NCI-H774 (cell line): ENCODE data around the gene SSH3.

ENCODE experiments used
- DNase-seq: peaks from one replicate; lab custom pipeline; 2025; lab: John Stamatoyannopoulos, UW

Gene SSH3

GRCh38 chr11:67293090-67293489, 10.2 kb upstream of the SSH3 start:
- DNase-seq: no peak

DNA sequence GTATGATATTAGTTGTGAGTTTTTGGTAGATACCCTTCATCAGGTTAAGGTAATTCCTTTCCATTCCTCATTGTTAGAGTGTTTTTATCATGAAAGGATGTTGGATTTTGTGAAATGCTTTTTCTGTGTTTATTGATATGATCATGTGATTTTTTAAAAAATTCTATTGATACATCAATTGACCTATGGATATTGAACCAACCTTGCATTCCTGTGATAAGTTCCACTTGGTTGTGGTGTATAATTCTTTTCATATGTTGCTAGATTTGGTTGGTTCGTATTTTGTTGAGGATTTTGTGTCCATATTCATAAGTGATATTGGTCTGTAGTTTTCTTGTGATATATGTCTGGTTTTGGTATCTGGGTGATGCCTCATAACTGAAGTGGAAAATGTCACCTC, 7.5 kb upstream of the SSH3 start:
- no peak for DNase-seq

GRCh38 chr11:67298786-67299185, 4.5 kb upstream of the SSH3 start:
- DNase-seq: no peak

DNA sequence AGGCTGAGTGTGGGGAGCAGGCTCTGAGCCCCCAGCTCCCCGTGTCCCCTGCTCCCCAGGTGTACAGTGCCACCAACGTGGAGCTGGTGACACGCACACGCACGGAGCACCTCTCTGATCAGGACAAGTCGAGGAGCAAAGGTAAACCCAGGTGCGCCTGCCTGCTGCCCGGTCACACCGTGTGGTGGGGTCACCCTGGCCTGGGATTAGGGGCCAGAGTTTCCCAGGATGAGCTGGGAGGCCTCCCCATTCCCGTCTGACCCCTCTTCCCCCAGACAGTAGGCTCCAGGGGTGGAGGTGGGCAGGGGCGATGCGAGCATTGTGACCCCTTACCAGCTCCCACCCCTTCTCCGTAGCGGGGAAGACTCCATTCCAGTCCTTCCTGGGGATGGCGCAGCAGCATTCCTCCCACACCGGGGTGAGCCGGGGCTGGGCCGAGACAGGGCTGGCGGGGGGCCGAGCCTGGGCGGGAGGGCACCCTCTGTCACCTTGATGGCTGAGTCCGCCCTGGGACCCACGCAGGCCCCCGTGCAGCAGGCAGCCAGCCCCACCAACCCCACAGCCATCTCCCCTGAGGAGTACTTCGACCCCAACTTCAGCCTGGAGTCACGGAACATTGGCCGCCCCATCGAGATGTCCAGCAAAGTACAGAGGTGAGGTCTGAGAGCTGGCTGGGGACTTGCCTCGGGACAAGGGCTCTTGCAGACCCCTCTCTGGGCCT, 3.7 kb upstream of the SSH3 start:
- DNase-seq: no peak

DNA sequence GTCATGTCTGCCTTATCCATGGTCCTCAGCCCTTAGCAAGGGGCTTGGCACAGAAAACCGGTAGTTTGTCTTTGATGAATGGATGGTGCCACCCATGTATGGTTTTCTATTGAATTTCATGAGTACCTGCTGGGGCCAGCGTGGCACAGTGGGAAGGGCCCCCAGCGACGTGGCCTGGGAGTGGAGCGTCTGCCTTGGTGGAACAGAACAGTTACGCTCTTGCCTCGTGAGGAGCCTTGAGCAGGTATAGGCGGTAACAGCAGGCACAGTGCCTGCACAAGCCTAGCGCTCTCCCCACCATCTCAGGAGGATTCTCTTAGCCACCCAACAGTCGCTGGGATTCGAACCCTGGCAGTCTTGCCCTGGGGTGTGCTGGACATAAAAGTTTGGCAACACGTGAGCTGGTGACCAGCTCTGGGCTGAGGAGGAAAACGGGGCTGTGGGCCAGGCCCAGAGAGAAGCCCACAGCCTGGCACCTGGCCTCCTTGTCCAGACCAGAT, 3.0 kb upstream of the SSH3 start:
- DNase-seq: no peak

DNA sequence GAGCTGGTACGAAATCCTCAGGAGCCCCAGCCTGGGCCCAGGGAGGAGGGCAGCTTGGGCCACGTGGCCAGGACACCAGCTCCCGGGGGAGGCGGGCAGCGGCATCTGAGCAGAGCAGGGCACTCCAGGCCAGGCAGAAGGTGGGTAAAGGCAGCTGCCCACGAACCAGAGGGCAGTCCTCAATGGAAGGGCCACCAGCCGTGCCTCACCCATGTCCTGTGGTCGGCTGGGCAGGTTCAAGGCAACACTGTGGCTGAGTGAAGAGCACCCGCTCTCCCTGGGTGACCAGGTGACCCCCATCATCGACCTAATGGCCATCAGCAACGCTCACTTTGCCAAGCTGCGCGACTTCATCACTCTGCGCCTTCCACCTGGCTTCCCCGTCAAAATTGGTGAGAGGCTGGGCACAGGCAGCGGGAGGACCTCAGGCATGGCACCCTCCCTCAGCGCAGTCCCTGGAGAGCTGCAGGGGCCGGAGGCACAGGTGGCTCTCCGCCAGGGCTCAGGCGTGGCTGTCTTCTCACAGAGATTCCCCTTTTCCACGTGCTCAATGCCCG, 2.5 kb upstream of the SSH3 start:
- no peak for DNase-seq

DNA sequence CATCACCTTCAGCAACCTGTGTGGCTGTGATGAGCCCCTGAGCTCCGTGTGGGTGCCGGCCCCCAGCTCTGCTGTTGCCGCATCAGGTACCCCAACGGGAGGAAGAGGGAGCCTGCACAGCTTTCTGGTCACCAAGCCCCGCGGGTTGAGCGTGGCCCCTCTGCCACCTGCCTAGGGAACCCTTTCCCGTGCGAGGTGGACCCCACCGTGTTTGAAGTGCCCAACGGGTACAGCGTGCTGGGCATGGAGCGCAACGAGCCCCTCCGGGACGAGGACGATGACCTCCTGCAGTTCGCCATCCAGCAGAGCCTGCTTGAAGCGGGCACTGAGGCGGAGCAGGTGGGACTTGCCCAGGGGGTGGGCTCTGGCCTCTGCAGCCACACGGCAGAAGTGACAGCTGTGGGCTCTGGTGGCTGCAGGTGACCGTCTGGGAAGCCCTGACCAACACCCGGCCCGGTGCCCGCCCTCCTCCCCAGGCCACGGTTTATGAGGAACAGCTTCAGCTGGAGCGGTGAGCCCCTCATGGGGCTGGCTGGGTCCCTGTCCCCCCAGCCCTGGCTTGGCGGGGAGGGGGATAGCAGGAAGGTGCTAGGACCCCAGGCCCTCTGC, 1.9 kb upstream of the SSH3 start:
- DNase-seq: no peak

GRCh38 chr11:67301951-67302516, 1.3 kb upstream of the SSH3 start:
- DNase-seq: no peak

DNA sequence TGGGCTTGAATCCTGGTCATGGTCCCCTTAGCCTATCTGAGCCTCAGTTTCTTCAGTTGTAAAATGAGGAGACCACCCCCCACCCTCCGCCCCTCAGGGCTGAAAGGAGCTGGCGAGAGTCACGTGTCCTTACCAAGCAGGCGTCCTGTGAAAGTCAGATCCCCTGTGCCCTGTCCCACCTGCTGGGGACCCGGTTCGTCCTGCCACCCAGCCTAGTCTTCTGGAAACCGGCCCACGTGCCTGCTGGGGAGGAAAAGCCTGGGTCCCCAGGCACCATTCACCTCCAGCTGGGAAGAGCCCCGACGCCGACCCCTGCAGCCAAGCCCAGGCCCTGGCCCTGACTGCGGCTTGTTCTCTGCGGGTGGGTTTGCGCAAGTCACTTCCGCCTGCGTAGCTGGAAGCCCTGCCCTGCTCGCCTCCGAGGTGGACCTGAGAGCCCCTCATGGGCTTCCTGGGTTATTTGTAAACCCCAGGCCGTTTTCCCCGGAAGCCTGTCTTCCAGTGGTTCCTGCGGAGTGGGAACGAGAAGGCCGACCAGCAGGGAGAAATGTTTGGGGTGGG, 679 bp upstream of the SSH3 start:
- DNase-seq: peak; percentile 42

DNA sequence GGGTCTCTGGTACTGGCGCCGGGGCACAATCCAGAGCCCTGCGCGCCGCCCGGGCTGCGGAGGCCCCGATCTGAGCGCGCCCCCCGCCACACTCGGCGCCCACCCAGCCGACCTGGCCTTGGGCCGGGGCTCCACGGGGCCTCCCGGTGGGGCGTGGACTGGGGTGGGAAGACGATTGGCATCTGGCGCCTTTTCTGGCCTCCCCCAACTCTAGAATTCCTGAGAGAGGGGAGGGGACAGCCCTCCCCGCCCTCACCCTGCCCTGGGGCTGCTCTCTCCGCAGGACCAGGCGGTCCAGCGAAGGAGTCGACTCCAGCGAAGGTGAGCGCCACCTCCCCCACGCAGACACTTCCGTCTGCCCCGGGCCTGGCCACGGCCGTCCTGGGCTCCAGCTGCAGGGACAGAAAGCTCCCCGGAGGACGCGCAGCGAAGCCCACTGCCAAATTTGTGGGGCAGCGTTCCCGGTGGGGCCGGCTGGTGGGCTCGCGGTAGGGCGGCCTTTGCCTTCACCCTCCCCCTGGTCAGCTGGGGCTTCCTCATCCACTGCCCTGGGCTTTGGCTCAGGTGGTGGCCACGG, 593 bp downstream of the SSH3 start:
- DNase-seq: no peak

- no peak for DNase-seq
Measured at GRCh38 chr11:67304511-67305113, 1.3 kb downstream of the SSH3 start.

GRCh38 chr11:67306769-67307544, 3.6 kb downstream of the SSH3 start:
- no peak for DNase-seq

- DNase-seq: no peak
Measured at GRCh38 chr11:67307545-67308001, 4.2 kb downstream of the SSH3 start.

DNA sequence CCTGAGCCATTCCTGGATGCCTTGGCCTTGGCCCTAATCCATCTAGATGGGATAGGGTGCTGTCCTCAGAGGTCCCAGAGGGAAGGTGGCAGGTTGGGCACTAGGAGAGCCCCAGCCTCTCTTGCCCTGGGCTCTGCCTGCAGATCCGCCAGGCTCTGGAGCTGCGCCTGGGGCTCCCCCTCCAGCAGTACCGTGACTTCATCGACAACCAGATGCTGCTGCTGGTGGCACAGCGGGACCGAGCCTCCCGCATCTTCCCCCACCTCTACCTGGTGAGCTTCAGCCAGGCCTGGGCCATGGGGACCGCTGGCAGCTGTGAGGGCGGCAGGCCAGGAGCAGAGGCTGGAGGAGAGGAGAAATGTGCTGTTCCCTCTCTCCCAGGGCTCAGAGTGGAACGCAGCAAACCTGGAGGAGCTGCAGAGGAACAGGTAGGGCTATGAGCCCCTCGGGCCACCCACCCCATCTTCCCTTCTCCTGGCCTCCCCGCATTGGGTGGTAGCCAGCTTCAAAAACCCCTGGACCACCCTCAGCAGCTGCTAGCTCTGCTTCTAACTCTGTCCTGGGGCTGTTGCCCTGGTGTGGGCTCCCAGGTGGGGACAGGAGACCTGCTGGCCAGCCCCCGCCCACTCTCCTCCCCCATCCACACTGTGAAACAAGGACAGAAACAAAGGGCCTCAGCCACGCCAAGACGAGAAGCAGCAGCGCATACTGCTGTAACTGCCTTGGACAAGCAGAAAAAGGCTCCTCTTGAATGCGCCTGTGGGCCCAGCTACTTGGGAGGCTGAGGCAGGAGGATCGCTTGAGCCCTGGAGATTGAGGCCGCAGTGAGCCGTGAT, 4.9 kb downstream of the SSH3 start:
- DNase-seq: no peak

- no peak for DNase-seq
Measured at GRCh38 chr11:67309166-67309565, 5.8 kb downstream of the SSH3 start.

GRCh38 chr11:67309661-67310061, 6.3 kb downstream of the SSH3 start:
- DNase-seq: no peak

DNA sequence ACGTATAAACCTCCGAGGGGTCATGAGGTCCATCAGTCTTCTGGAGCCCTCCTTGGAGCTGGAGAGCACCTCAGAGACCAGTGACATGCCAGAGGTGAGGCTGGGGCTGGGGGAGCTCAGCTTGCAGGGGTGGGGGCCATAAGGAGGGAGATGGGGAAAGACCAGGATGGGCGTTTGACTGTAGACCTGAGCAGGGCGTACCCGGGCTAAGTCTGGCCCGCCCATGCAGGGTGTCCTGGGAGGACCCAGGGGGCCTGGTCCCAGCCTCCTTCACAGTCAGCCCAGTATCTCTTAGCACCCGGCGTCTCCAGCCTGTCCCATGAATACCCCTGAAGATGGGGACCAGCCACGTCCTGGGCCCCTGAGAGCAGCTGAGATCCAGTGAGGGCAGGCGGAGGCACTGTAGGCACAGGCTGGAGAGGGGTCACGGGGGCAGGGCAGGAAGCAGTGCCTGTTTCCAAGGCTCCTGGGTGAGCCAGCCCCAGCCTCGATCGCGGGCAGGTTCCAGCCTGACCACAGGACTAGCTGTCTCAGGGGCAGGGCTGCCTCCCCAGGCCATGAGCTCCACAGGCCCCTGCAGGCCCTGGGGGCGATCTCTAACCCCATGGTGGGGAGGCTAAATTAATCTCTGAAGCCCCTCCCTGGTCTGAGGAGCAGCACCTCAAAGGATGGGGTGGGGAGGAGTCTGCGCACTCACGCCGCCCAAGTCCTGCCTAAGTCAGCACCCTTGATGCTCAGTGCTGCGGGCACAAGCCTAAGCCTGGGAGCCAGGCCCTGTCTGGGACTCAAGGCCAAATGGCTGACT, 7.1 kb downstream of the SSH3 start:
- no peak for DNase-seq

DNA sequence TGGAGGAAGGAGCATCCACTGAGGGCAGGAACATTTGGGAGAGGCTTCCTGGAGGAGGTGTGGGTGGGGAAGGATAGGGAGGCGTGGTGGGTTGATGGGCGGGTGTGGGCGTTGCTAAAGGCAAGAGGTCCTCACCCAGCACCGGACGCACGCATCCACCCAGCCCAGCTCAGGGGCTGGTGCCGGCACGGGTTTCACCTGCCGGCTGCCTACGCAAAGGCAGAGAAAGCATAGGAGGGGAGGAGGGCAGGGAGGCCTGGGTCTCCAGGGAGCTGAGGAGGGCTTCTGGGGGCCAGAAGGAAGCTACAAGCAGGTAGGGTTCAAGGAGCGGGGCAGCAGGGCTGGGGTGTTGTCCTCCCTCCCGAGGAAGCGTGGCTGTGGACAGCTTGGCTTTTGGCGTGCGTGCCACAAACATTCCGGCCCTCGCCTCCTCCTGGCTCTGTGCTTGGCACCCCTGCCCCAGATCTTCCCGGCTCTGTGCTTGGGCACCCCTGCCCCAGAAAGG, 7.8 kb downstream of the SSH3 start:
- DNase-seq: no peak

GRCh38 chr11:67311556-67312082, 8.3 kb downstream of the SSH3 start:
- DNase-seq: no peak
